Measurements from ENCODE around the gene TTC33.

The TTC33 gene

DNA sequence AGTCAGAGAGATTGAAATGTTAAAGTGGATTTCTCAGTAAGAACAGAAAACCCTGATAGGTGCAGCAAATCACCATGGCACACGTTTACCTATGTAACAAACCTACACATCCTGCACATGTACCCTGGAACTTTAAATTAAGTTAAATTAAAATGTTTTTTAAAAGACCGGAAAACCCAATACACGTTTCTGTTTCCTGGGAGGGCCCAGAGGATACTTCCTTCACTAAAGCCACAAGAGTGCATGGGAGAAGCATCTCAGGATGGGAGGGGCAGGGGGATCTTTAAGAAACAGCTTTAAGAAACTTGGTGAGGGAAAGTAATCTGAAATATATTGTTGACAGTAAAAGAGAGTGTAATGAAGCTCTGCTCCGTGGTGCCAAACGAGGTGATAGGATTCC is 240.8 kb downstream of the TTC33 start:
- no peak for DNase-seq (ENCODE audit: low read depth)

GRCh38 chr5:40511801-40512200 is 244.0 kb downstream of the TTC33 start:
- DNase-seq (ENCODE audit: low read depth) = no peak

GRCh38 chr5:40507095-40507494 is 248.7 kb downstream of the TTC33 start:
- no peak for DNase-seq (ENCODE audit: low read depth)

DNA sequence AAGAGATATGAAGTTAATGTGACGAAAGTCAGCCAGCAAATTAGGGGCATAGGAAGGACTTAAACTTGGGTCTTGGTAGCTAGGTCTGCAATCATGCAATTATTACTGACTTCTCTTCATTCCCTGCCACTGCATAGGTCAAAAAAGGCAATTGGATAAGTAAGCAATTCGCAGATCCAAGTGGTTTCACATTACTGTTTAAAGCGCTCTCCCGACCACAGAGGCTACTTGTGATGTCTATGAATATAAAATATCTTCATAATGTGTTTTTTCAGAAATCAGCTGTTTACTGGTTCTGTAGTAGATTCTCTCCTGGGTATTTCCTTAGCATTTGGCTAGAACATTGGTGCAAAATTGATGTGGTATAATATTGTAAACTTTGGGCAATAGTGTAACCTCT is 250.7 kb downstream of the TTC33 start:
- DNase-seq (ENCODE audit: low read depth) = no peak

- no peak for DNase-seq (ENCODE audit: low read depth)
Measured at GRCh38 chr5:40503439-40503838, 252.3 kb downstream of the TTC33 start.

- no peak for DNase-seq (ENCODE audit: low read depth)
Measured at GRCh38 chr5:40502736-40503135, 253.0 kb downstream of the TTC33 start.

DNA sequence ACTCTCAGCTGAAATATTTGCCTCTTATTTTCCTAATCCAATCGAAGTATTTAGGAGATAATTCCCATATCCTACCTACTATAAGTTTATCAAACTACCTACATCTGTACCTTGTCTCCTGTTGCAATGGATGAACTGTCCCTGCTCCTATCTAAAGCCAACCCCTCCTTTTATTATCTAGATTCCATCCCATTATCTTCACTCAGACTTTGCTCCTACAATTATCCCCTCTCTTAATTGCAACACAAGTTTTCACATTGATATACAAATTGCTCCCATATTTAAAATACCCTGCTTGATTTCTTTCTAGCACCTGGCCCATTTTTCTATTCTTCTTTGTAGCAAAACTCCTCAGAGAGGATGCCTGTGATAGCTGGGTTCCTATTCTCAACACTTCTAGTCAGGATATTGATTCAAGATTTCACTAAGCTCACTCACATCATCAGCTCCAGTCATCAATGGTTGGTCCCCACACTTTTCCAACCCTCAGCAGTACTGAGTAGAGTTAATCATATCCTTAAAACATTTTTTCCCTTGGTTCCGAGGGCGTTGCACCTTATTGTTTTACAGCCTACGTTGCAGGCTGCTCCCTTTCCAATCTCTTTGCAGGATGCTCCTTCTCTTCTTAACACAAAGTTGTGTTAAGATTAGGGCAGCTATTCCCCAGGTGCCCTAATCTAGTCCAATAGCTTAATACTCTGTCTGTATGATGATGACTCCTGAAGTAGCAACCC is 253.9 kb downstream of the TTC33 start:
- no peak for DNase-seq (ENCODE audit: low read depth)

DNA sequence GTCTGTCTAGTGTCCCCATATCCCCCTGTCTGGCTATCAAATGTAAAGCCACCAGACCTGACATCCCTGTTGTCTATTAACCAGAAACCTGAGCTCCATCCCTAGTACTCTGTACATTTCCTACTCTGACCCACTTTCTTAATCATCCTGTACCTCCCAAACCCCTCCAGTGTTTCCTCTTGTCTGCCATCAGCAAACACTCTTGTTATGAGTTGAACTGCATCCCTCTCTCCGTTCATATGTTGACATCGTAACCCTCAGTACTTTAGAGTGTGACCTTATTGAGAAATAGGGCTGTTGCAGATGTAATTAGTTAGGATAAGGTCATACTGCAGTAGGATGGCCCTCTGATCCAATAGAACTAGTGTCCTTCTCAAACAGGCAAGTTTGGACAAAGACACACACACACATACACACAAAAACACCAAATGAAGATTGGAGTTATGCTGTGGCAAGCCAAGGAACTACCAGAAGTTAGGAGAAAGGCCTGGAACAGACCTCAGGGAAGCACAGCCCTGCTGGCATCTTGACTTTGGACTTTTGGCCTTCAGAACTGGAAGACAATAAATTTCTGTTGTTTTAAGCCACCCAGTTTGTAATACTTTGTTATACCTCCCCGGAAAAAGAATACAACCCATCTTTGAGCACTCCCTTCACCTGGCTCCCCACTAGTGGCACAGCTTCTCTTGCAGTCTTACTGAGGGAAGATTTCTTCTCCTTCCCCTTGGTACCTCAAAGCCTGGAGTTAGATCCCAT is 256.1 kb downstream of the TTC33 start:
- DNase-seq (ENCODE audit: low read depth) = no peak

DNA sequence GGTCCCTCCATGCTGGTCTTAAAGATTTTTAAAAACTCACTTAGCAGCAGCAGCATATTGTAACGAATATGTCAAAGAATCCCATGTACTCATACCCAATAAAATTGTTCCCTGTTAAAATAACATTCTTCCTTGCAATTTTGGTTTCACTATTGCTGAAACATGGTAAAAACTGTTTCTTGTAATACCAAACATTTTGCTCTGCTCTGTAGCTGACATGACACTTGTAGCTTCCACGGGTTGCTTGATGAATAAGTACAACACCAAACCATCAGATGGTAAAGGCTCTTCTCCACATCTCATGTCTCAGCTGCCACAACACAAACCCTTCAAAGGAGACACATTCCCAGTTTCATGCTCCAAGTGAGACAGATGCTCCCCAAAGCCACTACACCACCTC is 256.8 kb downstream of the TTC33 start:
- no peak for DNase-seq (ENCODE audit: low read depth)

- DNase-seq (ENCODE audit: low read depth) = no peak
Measured at GRCh38 chr5:40497573-40497972, 258.2 kb downstream of the TTC33 start.

- DNase-seq (ENCODE audit: low read depth) = no peak
Measured at GRCh38 chr5:40495237-40495635, 260.5 kb downstream of the TTC33 start.

DNA sequence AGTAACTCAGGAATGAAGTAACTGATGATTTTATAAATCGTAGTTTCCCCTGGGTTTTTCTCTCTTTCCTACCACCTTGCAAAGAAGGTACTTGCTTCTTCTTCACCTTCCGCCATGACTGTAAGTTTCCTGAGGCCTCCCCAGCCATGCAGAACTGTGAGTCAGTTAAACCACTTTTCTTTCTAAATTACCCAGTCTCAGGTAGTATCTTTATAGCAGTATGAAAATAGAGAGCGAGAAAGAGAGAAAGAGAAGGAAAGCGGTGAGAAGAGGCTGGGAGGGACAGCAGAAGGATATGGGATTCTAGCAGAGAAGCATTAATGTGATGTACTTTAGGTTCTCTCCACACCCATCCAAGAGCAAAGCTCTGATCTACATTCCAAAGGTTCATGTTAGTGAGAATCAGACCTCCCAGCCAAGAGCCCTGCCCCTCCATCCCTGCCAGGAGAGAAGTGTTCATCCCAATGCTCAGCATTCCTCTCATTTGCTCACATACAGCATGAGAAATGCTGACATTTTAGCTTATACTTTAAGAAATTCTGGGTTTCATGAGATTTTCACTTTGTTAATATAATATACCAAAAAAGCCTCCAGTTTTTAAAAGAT is 261.0 kb downstream of the TTC33 start:
- no peak for DNase-seq (ENCODE audit: low read depth)

GRCh38 chr5:40492056-40492455 is 263.7 kb downstream of the TTC33 start:
- no peak for DNase-seq (ENCODE audit: low read depth)

DNA sequence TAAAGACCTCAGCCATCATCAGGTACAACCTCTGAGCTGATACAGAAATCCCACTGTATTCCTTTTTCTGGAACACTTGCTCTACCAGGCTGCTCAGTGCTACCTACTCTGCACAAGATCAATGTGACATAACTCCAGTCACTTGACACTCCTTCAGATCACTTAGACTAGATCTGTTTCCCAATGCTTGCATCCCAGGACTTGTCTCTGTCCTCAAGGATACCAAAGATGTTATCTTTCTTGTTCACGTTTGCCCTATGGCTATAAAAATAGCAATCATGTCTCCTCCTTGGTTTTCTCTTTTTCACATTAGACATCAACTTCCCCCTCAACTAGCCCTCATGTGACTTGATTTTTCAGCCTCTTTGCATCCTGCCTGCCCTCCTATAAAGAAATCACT is 264.1 kb downstream of the TTC33 start:
- DNase-seq (ENCODE audit: low read depth) = no peak

DNA sequence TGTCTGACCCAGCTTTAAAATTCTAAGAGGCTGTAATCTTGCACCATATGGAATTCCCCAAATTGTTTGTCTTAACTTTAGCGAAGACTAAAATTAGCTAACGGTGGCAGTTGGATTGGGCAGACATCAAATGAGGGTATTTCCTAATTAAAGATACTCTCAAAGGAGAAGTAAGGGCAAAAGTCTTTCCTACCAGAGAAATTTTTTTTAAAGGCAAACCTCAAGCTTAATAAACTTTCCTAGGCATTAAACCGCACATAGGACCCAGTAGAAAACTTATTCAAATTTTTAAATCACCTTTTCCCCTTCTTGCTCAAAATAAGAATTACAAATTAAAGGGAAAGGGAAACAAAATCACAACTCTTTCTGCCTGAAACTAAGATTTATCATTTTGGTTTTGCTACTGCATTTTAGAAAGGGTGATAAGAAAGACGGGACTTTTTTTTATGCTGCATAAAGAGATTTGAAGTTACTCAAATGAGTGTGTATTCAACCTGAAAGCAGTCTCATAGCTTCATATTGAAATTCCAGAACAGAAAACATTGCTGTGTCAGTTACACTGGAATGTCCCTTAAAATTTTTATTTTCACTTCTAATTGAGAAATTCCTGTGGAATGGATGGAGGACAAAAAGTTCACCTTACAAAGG is 265.2 kb downstream of the TTC33 start:
- no peak for DNase-seq (ENCODE audit: low read depth)

- DNase-seq (ENCODE audit: low read depth) = no peak
Measured at GRCh38 chr5:40489421-40489820, 266.3 kb downstream of the TTC33 start.

DNA sequence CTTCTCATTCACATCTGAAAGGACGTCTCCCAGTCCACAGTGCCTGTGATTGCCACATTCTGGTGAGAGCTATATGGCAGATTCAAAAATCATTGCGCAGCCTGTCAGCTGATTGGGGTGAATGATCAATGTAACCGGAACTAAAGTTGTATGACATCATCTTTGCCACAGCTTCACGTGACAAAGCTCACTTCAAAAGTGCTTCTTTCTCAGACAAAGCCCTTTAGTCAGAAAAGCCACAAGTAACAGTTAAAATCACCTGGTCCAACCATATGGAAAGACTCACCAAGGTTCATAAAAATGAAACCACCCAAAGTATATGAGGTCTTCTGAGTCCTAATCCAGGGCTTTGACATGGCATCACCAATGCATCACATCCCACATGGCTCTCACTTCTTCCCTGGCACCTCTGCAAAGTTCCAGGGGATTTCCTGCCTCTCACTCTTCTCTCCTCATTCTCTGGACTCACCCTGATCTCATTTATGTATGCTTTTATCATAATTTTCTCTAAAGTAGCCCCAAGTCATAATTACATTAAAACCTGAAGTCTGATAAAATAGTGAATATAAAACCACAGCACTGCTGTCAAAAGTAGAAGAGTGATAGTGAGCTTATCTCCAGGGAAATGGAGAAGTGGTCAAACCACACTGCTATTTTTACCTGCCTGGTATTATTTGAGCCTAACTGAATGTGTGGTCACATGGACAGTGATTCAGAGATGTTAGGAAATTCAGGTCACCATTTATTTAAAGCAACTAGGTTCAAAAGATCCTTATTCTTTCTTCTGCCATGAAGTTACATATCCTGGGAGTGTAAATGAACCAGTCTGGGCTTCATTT is 269.1 kb downstream of the TTC33 start:
- DNase-seq (ENCODE audit: low read depth) = peak; percentile 7

- DNase-seq (ENCODE audit: low read depth) = no peak
Measured at GRCh38 chr5:40485021-40485998, 270.5 kb downstream of the TTC33 start.

DNA sequence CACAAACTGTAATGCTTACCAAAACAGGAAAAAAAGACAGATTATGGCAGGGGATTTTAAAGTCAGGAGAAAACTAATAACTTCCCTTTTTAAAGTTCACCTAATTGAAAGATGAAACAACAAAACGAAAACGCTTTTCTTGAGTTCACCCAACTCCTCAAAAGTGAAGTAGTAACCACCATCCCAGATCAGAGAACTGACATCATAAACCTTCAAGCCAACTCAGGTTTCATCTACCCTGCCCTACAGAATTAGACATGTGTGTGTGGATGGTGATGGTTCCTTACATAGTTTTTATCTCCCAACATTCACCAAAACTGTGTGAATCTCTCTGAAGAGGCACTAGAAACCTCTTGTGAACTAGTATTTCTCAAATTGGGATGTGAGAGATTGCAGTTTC is 271.3 kb downstream of the TTC33 start:
- DNase-seq (ENCODE audit: low read depth) = no peak

DNA sequence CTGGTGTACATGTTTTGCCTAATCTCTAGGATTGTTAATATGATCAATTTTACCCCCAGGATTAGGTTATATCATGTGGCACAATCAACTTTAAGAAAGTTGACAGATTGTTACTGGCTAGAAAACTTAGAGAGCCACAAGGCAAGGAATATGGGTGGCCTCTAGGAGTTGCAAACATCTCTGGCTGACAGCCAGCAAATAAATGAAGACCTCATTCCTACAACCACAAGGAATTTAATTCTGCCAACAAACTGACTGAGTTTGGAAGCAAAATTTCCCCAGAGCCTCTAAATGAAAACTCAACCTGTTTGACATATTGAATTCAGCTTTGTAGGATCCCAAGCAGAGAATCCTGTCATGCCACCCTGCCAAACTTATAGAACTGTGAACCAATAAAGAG is 272.4 kb downstream of the TTC33 start:
- DNase-seq (ENCODE audit: low read depth) = no peak

- DNase-seq (ENCODE audit: low read depth) = no peak
Measured at GRCh38 chr5:40481241-40481640, 274.5 kb downstream of the TTC33 start.

Data from activated T-cell treated with anti-CD3 and anti-CD28 coated beads for 1 hour (primary cell).